Activated T-helper 1 cell treated with Interleukin-2 at 50 U/mL for 16 hours (primary cell): ENCODE results near the gene THAP7.

ENCODE experiments used
- DNase-seq: peaks from one replicate; pipeline ENCODE4 v3.0.0-alpha.2; 2020; ENCODE audit warnings: low read depth

Gene THAP7

GRCh38 chr22:20964090-20964798, 37.7 kb downstream of the THAP7 start:
- DNase-seq = no peak

DNA sequence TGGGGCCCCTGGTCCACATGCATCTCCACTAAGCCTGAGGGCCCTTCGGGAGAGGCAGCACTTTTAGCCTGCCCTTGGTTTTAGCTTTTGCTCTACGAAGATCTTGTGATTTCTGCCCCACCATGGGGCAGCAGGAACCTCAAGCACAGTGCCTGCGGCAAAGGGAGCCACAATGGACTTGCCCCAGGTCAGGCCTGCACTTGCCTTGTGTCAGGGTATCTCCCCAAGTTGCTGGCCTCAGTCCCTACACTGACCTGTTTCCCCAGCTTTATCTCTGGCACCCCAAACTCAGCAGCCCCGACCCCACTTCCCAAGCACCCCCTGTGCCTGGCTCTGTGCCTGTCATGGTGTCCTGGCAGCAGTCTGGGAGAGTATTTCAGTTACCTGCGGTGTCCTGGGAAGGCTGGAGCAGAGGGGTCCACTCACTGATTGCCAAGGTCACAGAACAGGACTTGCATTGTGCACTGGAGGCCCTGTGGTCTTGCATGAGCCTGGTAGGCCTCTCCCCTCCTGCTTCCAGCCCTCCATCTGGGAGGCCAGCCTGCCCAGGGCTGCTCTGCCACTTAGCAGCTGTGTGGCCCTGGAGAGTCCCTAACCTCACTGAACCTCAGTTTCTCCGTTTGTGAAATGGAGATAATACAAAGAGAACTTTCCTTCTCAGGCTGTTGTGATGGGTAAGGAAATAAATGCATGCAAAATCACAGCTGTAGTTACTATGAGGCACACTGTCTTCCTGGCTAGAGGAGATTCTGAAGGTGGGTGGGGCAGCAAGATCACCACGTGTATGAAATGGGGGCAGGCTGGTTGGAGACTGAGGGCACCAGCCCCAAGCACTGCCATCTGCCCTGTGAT, 38.5 kb downstream of the THAP7 start:
- no peak for DNase-seq

DNA sequence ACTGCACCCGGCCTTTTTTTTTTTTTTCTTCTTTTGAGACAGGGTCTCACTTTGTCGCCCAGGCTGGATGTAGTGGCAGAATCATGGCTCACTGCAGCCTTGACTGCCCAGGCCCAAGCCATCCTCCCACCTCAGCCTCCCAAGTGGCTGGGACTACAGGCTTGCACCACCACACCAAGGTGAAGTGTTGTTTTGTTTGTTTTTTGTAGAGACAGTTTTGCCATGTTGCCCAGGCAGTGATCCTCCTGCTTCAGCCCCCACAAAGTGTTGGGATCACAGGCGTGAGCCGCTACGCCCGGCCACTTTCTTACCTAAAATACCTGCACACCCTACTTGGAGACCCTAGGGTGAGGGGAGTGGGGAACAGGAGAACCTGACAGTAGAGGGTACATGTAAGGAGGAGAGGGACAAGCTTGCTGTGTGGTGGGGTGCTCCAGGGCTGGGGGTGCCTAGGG, 39.4 kb downstream of the THAP7 start:
- no peak for DNase-seq

GRCh38 chr22:20960609-20961008, 41.3 kb downstream of the THAP7 start:
- DNase-seq = no peak

DNA sequence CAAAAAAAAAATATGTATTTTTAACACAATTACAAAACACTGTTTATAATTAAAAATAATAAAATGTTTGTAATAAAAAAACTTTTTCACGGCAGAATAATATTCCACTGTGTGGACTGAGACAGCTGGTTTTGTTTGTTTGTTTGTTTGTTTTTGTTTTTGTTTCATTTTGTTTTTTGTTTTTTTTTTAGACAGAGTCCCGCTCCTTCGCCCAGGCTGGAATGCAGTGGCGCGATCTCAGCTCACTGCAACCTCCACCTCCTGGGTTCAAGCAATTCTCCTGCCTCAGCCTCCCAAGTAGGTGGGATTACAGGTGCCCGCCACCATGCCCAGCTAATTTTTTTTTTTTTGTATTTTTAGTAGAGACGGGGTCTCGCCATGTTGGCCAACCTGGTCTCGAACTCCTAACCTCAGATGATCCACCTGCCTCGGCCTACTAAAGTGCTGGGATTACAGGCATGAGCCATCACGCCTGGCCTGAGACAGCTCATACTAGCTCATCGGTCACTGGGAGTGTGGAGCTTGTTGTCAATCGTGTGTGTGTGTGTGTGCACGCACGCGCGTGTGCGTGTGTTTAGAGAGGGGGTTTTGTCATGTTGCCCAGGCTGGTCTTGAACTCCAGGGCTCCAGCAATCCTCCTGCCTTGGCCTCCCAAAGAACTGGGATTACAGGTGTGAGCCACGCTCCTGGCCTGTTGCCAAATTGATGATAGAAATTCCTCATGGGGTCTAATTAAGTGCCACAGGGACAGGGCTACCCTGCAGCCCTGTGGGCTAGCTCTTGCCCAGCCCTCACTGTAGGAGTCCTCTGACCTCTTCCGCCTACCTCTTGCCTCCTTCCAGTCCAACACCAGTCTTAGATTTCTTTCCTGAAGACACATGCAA, 42.1 kb downstream of the THAP7 start:
- no peak for DNase-seq

DNA sequence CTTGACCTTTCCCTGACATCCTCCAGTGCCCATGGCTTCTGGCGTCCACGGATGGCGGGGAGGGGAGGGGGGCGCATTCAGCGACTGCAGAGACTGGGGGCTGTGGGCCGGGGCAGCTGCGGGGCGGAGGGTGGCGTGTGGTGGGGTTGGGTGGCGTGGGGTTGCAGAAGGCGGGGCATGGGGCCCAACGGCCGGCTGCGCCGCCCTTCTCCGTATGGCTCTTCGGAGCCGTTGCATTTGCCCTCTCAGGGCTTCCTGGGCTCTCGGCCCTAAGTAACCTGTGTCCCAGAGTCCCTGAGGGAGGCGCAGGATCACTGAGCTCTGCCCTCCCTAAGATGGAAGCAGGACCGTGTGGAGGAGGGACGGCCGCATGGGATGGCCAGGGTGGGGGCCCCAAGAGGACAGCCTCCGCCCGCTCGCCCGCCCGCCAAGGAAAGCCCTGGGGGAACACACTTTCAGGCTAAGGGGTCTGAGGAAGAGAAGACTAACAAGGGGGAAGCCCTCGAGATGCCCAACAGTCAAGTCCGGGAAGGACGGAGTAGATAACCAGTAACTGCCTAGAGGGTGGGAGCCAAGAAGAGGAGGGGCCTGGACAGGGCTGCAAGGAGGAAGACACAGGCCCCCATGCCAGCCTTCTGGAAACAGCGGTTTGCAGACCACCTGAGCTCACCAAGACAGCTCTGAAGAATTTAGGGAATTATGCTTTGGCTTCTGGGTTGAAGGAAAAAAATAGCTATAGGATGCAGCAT, 44.1 kb downstream of the THAP7 start:
- DNase-seq = no peak

- no peak for DNase-seq
Measured at GRCh38 chr22:20957102-20957682, 44.7 kb downstream of the THAP7 start.

GRCh38 chr22:20956258-20957101, 45.4 kb downstream of the THAP7 start:
- DNase-seq = no peak

- no peak for DNase-seq
Measured at GRCh38 chr22:20955548-20955947, 46.4 kb downstream of the THAP7 start.

- DNase-seq = no peak
Measured at GRCh38 chr22:20953668-20954500, 48.0 kb downstream of the THAP7 start.

GRCh38 chr22:20953342-20953608, 48.6 kb downstream of the THAP7 start:
- DNase-seq = no peak

- DNase-seq = no peak
Measured at GRCh38 chr22:20952544-20953341, 49.2 kb downstream of the THAP7 start.

GRCh38 chr22:20951932-20952380, 50.0 kb downstream of the THAP7 start:
- DNase-seq = no peak

DNA sequence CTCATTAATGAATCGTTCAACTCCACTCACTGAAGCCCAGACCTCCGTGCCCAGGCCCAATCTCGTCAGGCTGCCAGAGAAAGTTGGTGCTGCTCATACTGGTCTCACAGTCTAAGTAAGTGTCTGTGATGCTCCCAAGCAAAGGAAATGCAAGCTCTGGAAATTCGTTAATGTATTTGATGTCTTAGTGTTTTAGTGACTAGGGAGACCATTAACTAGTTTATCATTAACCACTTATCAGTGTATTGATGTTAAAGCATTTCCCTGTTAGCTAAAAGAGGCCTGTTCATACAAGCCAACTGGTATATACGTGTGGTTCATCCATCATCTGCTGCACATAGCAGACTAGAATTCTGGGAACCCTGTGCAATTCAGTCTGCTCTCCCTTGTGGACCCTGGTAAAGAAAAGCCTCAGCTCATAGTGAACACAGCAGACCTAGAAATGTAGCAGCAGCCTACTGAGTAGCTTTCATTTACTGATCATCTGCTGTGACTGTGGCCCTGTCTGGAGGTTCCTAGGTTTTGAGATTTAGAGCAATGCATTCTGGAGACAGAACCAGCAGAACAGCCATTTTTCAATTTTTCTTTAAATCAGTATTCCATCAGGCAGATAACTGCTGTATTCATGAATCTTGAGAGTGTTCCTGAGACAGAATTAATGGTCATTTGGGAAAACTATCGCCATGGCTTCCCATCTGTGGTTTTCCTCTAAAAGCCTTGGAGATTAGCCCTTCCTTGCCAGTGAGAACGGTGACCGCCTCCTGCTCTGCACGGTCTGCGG, 50.6 kb downstream of the THAP7 start:
- no peak for DNase-seq

DNA sequence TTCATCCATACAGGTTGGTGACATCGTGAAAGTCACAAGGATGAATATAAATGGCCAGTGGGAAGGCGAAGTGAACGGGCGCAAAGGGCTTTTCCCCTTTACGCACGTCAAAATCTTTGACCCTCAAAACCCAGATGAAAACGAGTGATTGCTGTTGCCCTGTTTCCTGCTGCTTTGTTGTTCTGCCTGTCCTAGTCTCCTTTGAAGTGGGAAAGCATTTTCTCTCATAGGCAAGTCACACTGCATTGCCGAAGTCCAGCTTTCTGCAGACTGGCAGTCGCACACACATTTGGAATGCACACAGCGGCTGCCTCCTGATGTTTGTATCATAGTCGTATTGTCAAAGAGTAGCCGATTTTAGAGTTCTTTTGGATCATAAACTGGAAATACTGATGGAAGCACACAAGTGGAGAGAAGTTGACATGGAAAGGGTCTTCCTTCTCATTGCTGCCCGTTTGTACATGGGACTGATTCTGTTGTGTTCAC, 52.2 kb downstream of the THAP7 start:
- no peak for DNase-seq
